Activated naive CD8-positive, alpha-beta T cell treated with anti-CD3 and anti-CD28 coated beads, Interleukin-2, amount 50 U/mL, for 16 hours (primary cell): ENCODE results near the gene S100A16.

Experiments
- DNase-seq: peaks from one replicate; pipeline ENCODE4 v3.0.0-alpha.2; 2020; ENCODE audit warnings: low read depth, low spot score

S100A16 gene

DNA sequence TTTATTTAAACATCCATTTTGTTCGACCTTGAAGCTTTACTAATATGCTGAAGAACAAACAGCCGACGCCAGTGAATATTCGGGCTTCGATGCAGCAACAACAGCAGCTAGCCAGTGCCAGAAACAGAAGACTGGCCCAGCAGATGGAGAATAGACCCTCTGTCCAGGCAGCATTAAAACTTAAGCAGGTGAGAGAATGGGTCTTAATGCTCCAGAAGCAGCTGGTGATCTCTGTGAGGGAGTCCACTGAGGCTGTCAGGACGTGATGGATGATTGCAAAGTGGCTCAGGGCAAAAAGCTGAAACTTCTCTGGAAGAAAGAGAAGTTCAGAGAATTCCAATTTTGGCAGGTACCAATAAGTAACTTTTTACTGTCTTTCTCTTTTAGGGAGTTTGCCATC lies 25.3 kb upstream of the S100A16 start:
- DNase-seq = no peak

DNA sequence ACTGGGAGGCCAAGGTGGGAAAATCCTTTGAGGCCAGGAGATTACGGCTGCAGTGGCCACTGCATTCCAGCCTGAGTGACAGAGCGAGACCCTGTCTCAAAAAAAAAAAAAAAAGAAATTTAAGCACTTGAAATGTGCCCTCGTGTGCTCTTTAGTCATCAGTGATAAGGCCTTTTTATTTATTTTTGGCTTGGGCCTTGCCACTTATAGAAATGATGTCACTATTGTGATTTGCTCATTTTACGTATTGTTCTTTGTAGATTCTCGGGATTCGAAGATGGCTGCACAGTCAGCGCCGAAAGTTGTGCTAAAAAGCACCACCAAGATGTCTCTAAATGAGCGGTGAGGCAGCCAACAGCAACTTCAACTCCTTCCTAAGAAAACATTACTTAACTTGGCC lies 23.4 kb upstream of the S100A16 start:
- DNase-seq = no peak

DNA sequence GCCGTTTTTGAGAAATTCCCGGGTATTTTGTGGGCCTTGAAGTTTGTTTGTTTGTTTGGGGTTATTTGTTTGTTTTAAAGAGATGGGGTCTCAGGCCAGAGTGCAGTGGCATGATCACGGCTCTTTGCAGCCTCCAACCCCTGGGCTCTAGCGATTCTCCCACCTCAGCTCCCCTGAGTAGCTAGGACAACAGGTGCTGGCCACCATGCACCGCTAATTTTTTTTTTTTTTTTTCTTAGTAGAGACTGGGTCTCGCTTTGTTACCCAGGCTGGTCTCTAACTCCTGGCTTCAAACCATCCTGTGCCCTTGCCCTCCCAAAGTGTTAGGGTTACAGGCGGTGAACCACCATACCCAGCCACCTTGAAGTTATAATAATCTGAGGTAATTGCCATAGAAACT lies 22.9 kb upstream of the S100A16 start:
- no peak for DNase-seq

DNA sequence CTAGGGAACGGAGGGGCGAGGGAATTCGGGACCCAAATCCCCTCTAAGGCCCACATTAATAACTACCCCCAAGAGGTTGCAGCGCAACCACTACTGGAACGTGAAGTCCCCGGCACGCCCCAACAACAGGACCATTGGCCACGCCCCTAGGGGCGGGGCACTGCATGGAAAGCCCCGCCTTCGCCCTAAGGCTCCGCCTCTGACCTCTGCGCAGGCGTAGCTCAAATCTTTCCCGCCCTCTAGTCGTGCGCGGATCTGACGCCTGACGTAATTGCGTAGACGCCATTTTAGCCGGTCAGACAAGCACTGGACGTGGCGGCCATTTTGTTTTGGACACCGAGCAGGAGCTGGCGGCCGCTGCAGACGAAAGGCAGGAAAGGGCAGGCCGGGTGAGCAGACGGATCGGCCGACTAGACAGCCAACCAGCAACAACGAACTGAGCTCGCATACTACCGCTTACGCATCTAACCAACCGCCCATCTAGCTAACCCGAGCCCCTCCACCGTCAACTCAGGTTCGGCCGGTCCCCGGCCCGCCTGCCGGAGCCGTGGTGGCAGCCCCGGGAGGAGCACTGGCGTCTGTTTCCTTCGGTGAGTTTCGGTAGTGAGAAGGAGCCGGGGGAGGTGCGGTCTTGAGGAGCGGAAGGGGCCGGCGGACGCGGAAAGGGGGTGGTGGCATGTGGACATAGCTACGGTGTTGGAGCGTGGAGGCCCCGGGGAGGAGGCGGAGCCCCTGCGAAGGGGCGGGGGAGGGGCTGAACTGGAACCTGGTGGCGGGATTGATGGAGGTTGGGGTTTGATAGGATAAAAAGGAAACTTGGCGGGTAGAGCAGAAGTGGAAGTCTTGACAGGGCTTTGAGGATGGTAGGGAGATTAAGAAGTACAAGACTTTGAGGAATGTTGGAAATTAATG lies 21.1 kb upstream of the S100A16 start, which contains the start of gene CHTOP:
Gene CHTOP, plus strand, starts transcription at position 313 of the 912 bp plus-strand sequence. CDS start 2,523 bp downstream, outside the sequence.
- peak; percentile 82 for DNase-seq

GRCh38 chr1:153633161-153633753 lies 20.3 kb upstream of the S100A16 start:
- DNase-seq = no peak

- no peak for DNase-seq
Measured at GRCh38 chr1:153631047-153632022, 18.4 kb upstream of the S100A16 start.

- no peak for DNase-seq
Measured at GRCh38 chr1:153630384-153630783, 17.4 kb upstream of the S100A16 start.

DNA sequence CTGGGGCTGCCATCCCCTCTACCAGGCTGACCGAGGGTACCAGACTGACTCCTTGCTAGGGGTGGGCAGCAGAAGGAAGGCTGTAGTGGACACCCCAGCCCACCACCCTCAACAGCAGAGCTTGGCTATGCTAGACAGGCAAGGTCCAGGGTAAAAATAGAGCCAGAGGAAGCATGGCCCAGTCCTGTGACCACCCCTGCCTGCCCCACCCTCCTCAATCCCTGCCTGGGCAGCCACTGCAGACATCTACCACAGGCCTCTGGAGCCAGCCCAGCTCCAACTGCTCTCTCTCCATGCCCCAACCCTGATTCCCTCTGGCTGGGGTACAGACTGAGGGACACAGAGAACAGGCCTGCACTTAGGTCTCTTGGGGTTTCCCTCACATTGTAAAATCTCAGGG lies 17.0 kb upstream of the S100A16 start:
- DNase-seq = no peak

GRCh38 chr1:153629343-153629665 lies 16.4 kb upstream of the S100A16 start:
- no peak for DNase-seq

GRCh38 chr1:153628638-153629342 lies 15.9 kb upstream of the S100A16 start:
- DNase-seq = no peak

DNA sequence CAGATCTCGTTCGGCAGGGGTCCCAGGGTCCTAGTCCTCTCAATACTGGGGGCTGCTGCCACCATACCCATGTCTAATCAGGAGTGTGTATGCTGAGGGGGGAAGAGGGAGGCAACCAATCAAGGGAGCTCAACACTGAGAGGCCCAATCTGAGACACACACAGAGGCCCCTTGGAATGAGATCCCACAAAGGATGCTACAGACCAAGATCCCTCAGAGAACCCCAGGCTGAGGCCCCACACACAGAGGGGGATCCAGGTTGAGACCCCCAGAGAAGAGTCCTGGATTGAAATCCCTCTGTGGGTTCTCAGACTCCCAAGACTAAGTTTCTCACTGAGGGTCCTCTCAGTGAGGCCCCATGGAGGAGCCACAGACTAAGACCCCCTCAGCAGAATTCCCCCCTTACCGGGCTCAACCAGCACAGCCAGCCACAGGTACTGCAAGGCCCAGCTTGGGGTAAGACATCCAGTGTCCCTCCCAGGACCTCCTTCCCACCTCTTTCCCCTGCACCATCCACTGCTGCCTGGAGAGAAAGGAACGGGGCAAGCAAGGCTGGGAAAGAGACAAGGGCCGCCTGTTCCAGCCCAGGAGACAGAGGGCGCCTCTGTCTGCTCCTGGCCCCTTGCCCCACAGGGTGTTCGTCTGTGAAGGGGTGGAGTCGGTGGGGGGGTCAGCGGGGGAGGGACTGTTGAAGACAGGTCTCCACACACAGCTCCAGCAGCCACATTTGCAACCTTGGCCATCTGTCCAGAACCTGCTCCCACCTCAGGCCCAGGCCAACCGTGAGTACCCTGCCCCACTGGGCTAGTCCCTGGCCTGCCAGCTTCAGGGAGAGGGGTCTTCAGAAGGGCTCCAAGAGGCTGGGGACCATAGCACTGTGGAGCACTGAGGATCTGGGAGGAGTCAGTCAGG lies 15.0 kb upstream of the S100A16 start, which contains the start of gene S100A1:
Gene S100A1, plus strand, starts transcription at position 720 of the 912 bp plus-strand sequence. CDS start 2,088 bp downstream, outside the sequence.
- DNase-seq = no peak

GRCh38 chr1:153626904-153627714 lies 14.2 kb upstream of the S100A16 start, which contains the start of gene S100A13:
S100A13 (minus strand) TSS chr1:153627505; CDS start chr1:153626472, 1,033 bp downstream.
- no peak for DNase-seq

- DNase-seq = no peak
Measured at GRCh38 chr1:153626477-153626903, 13.6 kb upstream of the S100A16 start.

- DNase-seq = no peak
Measured at GRCh38 chr1:153624965-153625611, 12.2 kb upstream of the S100A16 start.

- no peak for DNase-seq
Measured at GRCh38 chr1:153623101-153623500, 10.2 kb upstream of the S100A16 start.

- DNase-seq = no peak
Measured at GRCh38 chr1:153619171-153619570, 6.2 kb upstream of the S100A16 start.

DNA sequence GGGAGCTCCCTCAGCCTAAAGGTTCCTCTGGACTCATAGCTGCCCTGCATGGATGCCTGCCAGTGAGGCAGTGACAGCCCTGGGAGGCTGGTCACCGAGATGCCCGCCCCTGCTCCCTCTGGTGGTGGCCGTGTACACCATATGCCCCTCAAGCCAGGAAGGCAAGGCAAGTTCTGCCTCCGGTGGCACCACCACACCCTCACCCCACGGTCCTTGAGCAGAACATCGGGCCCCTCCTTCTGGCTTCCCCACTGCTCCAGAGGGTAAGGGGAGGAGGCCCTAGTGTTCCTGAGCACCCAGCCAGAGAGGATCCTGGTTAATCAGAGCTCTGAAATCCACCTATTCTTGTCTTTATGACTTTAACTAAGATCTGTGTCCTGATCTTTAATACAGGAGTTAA lies 4.7 kb upstream of the S100A16 start:
- peak; percentile 23 for DNase-seq

GRCh38 chr1:153616917-153617311 lies 4.0 kb upstream of the S100A16 start:
- DNase-seq = no peak
